HepG2 (cell line): ENCODE measurements around the gene LY6G5B. TPM values are rescaled to one million over a fixed set of nuclear protein-coding genes. Genes with fewer than 3 reads are reported as not detected.
A peak's percentile ranks its signal among the peaks of the same experiment; 100 is the strongest.

Experiments
- ATF7-NPFF ChIP-seq: sonication (generic); formaldehyde crosslinking; IDR thresholded peaks from 2 replicates; pipeline ENCODE4 v1.8.1; 2023; ENCODE audit warnings: mild to moderate bottlenecking, low read depth, missing genetic modification reagents, moderate library complexity
- BCL6 ChIP-seq: IDR thresholded peaks from 2 replicates; pipeline ENCODE4 v1.6.1; 2016; ENCODE audit warnings: missing genetic modification reagents, missing compliant biosample characterization
- CHCHD3 ChIP-seq: sonication (generic); formaldehyde crosslinking; IDR thresholded peaks from 2 replicates; pipeline ENCODE4 v1.8.0; 2022; ENCODE audit warnings: mild to moderate bottlenecking, missing genetic modification reagents, moderate library complexity
- KIAA2018 ChIP-seq: sonication (generic); formaldehyde crosslinking; IDR thresholded peaks from 2 replicates; pipeline ENCODE4 v1.5.0; 2020; ENCODE audit warnings: mild to moderate bottlenecking, missing genetic modification reagents, borderline replicate concordance
- MAZ ChIP-seq, 2 experiments: sonication (generic) in 1 of 2; formaldehyde crosslinking in 1 of 2; IDR thresholded peaks; 2 replicates each; pipeline versions ENCODE4 v1.5.0 to v1.6.1; 2012 to 2020; ENCODE audit warnings: low read depth in 2 of 2, mild to moderate bottlenecking in 2 of 2, borderline replicate concordance in 1 of 2, improper control_type of control experiment in 1 of 2, low read length in 1 of 2, missing genetic modification reagents in 1 of 2, moderate library complexity in 1 of 2
- NPAS2 ChIP-seq: sonication (generic); formaldehyde crosslinking; IDR thresholded peaks from 2 replicates; pipeline ENCODE4 v1.8.0; 2022; ENCODE audit warnings: mild to moderate bottlenecking, missing genetic modification reagents, borderline replicate concordance
- SIX1 ChIP-seq: sonication (generic); formaldehyde crosslinking; IDR thresholded peaks from 2 replicates; pipeline ENCODE4 v1.4.0; 2020; ENCODE audit warnings: missing genetic modification reagents, borderline replicate concordance
- SNAPC2 ChIP-seq: sonication (generic); formaldehyde crosslinking; IDR thresholded peaks from 2 replicates; pipeline ENCODE4 v1.8.1; 2022; ENCODE audit warnings: mild to moderate bottlenecking, missing genetic modification reagents
- USF2 ChIP-seq, 2 experiments: sonication (generic) in 1 of 2; formaldehyde crosslinking in 1 of 2; IDR thresholded peaks; 2 replicates each; pipeline versions ENCODE4 v1.5.1 to v1.6.1; 2011 to 2020; ENCODE audit warnings: borderline replicate concordance in 1 of 2, low read depth in 1 of 2, low read length in 1 of 2, mild to moderate bottlenecking in 1 of 2, missing genetic modification reagents in 1 of 2, moderate library complexity in 1 of 2
- ZFP37 ChIP-seq: sonication (generic); formaldehyde crosslinking; IDR thresholded peaks from 2 replicates; pipeline ENCODE4 v1.4.0; 2020; ENCODE audit warnings: missing genetic modification reagents, borderline replicate concordance
- ZNF256 ChIP-seq: sonication (generic); formaldehyde crosslinking; conservative IDR thresholded peaks from 2 replicates; pipeline ENCODE4 v1.4.0; 2020; ENCODE audit warnings: missing genetic modification reagents
- ZNF552 ChIP-seq: sonication (generic); formaldehyde crosslinking; IDR thresholded peaks from 2 replicates; pipeline ENCODE4 v1.9.0; 2022; ENCODE audit warnings: missing genetic modification reagents, mild to moderate bottlenecking, borderline replicate concordance
- ZNF598 ChIP-seq: sonication (generic); formaldehyde crosslinking; IDR thresholded peaks from 2 replicates; pipeline ENCODE4 v1.5.1; 2020; ENCODE audit warnings: mild to moderate bottlenecking, missing genetic modification reagents, borderline replicate concordance
- polyA plus RNA-seq, 8 experiments: library from polyadenylated mRNA; depleted of rRNA in 3 of 8; stranded (reverse) in 7 of 8; unstranded in 1 of 8; fragments of >200 nt; fragmentation: Illumina TruSeq in 4 of 8; extraction: Trizol in 4 of 8; gene quantifications; 2 replicates each; pipeline versions ENCODE4 v1.2.1 to v1.2.3, GENCODE V29; 2011 to 2016; ENCODE audit warnings: low read depth in 4 of 8, missing spikeins in 1 of 8, mixed read lengths in 1 of 8; ENCODE audit not compliant: insufficient read depth in 1 of 8
- total RNA-seq, 5 experiments: library from RNA; depleted of rRNA; stranded (reverse); fragments of >200 nt; fragmentation: Illumina TruSeq; extraction: Trizol; gene quantifications; 2 replicates each; pipeline ENCODE4 v1.2.3, GENCODE V29; 2016; ENCODE audit warnings: low read depth in 1 of 5

The LY6G5B gene
- total and polyA plus RNA-seq, 2 of the 13 experiments (the other 11 are each of a cell fraction or from before 2014, with no cell fraction given): 7.8 to 15.7 TPM

- no peak; the same call in 1 of the 2 replicates for TF ChIP-seq KIAA2018
- no peak for TF ChIP-seq NPAS2 (CRISPR knock-in tag)
- TF ChIP-seq MAZ (IDR thresholded peaks at IDR 0.05; ENCODE audit: borderline replicate concordance, low read depth, low read length): peak; percentile 87
- peak; percentile 66 for TF ChIP-seq MAZ (CRISPR knock-in tag; IDR thresholded peaks at IDR 0.05; ENCODE audit: low read depth)
- peak; percentile 61 for TF ChIP-seq USF2 (IDR thresholded peaks at IDR 0.05; ENCODE audit: low read depth, low read length)
- peak; percentile 75 for TF ChIP-seq USF2 (CRISPR knock-in tag; IDR thresholded peaks at IDR 0.05; ENCODE audit: borderline replicate concordance)
- TF ChIP-seq ATF7-NPFF: peak; percentile 71
- 0 out of 2 replicates have a peak, but pooled peaks have one; percentile 18 for TF ChIP-seq ZFP37 (CRISPR knock-in tag)
- TF ChIP-seq BCL6: peak; percentile 38
- TF ChIP-seq ZNF552 (CRISPR knock-in tag): no peak
- TF ChIP-seq ZNF598 (CRISPR knock-in tag): no peak
- TF ChIP-seq SNAPC2 (CRISPR knock-in tag): peak; percentile 71; the same call in 1 of the 2 replicates
- TF ChIP-seq CHCHD3 (CRISPR knock-in tag): peak; percentile 84; the same call in 1 of the 2 replicates
- peak; percentile 83; the same call in 1 of the 2 replicates for TF ChIP-seq ZNF256 (CRISPR knock-in tag)
- TF ChIP-seq SIX1 (CRISPR knock-in tag): peak; percentile 43; the same call in 1 of the 2 replicates
These were observed 4.1 kb upstream of the LY6G5B start, which contains the start of gene CSNK2B (continued) for GRCh38 chr6:31665501-31666336.
